HG02885 (cell line): Measurements from ENCODE around the gene COX19.

Experiments
- ATAC-seq: cut with Tn5 transposase; IDR thresholded peaks from one replicate; pipeline ENCODE4 v1.9.1; 2021; ENCODE audit warnings: mild to moderate bottlenecking; ENCODE audit not compliant: unreplicated experiment, poor library complexity

Gene COX19

GRCh38 chr7:992709-993607 lies 17.6 kb upstream of the COX19 start:
- peak; percentile 94 for ATAC-seq

- no peak for ATAC-seq
Observed at GRCh38 chr7:991729-992656, 16.6 kb upstream of the COX19 start.

- ATAC-seq = no peak
Observed at GRCh38 chr7:990933-991728, 15.8 kb upstream of the COX19 start.

GRCh38 chr7:990352-990932 lies 15.1 kb upstream of the COX19 start:
- no peak for ATAC-seq

GRCh38 chr7:988963-989529 lies 13.7 kb upstream of the COX19 start:
- no peak for ATAC-seq

- ATAC-seq = no peak
Observed at GRCh38 chr7:988426-988911, 13.1 kb upstream of the COX19 start.

GRCh38 chr7:987909-988308 lies 12.6 kb upstream of the COX19 start:
- ATAC-seq = no peak

- no peak for ATAC-seq
Observed at GRCh38 chr7:986766-987751, 11.7 kb upstream of the COX19 start.

GRCh38 chr7:985915-986741 lies 10.8 kb upstream of the COX19 start:
- no peak for ATAC-seq

GRCh38 chr7:985127-985416 lies 9.7 kb upstream of the COX19 start:
- ATAC-seq = no peak

GRCh38 chr7:984361-985126 lies 9.2 kb upstream of the COX19 start:
- ATAC-seq = no peak

GRCh38 chr7:983616-984071 lies 8.3 kb upstream of the COX19 start:
- no peak for ATAC-seq

- no peak for ATAC-seq
Observed at GRCh38 chr7:983004-983615, 7.8 kb upstream of the COX19 start, which contains the start of gene CYP2W1. Gene CYP2W1, plus strand, starts transcription at chr7:983181. Its CDS starts 31 bp downstream, at chr7:983212.

- ATAC-seq = no peak
Observed at GRCh38 chr7:982511-983003, 7.2 kb upstream of the COX19 start.

GRCh38 chr7:981793-982510 lies 6.6 kb upstream of the COX19 start:
- ATAC-seq = no peak
